Nephron (organoid): ENCODE data around the gene ZBTB20.

Experiments
- H3K27ac Mint-ChIP-seq, 3 experiments: 2 replicates each; pipeline ENCODE4 v1.8.0; 2020; ENCODE audit warnings: mixed read lengths in 3 of 3, mild to moderate bottlenecking in 2 of 3, moderate library complexity in 1 of 3
- H3K27me3 Mint-ChIP-seq: 2 replicates; pipeline ENCODE4 v1.8.0; 2021; ENCODE audit warnings: low read depth, mild to moderate bottlenecking, moderate library complexity, mixed read lengths
- H3K36me3 Mint-ChIP-seq: 2 replicates; pipeline ENCODE4 v1.8.0; 2020; ENCODE audit warnings: low read depth, mixed read lengths
- H3K4me1 Mint-ChIP-seq: 2 replicates; pipeline ENCODE4 v1.8.0; 2020; ENCODE audit warnings: mixed read lengths
- H3K4me3 Mint-ChIP-seq, 3 experiments: 2 replicates each; pipeline ENCODE4 v1.8.0; 2020; ENCODE audit warnings: mild to moderate bottlenecking in 3 of 3, mixed read lengths in 3 of 3, moderate library complexity in 2 of 3
- H3K9me3 Mint-ChIP-seq: 2 replicates; pipeline ENCODE4 v1.8.0; 2020; ENCODE audit warnings: mixed read lengths
- CTCF ChIP-seq, 3 experiments: fragments of 200-600 bp; sonication (generic); IDR thresholded peaks; one replicate each; pipeline ENCODE4 v1.5.0; 2021; ENCODE audit warnings: antibody characterized with exemption in 3 of 3; ENCODE audit not compliant: unreplicated experiment in 3 of 3

The ZBTB20 gene

GRCh38 chr3:114406286-114406685 lies 740.8 kb downstream of the ZBTB20 start:
- Mint-ChIP-seq H3K27me3 (no peaks in the 10 kb centered on the region), H3K4me1 (peaks cover 41% of the 10 kb centered on the region), H3K4me3 (no peak overlapping the region), H3K27ac (no peak overlapping the region), H3K36me3 (no peaks in the 10 kb centered on the region), H3K9me3 (no peaks in the 10 kb centered on the region)
- no peak for TF ChIP-seq CTCF (IDR thresholded peaks at IDR 0.05; ENCODE audit: unreplicated experiment in 3 of 3)

- no peak overlapping the region for H3K27ac Mint-ChIP-seq
- no peaks in the 10 kb centered on the region for H3K9me3 Mint-ChIP-seq
- H3K4me3 Mint-ChIP-seq: no peak overlapping the region
- TF ChIP-seq CTCF (IDR thresholded peaks at IDR 0.05; ENCODE audit: unreplicated experiment in 3 of 3): no peak
- H3K27me3 Mint-ChIP-seq: no peaks in the 10 kb centered on the region
- H3K36me3 Mint-ChIP-seq: no peaks in the 10 kb centered on the region
- H3K4me1 Mint-ChIP-seq: peaks cover 32% of the 10 kb centered on the region
Observed at GRCh38 chr3:114405202-114405990, 741.7 kb downstream of the ZBTB20 start.

DNA sequence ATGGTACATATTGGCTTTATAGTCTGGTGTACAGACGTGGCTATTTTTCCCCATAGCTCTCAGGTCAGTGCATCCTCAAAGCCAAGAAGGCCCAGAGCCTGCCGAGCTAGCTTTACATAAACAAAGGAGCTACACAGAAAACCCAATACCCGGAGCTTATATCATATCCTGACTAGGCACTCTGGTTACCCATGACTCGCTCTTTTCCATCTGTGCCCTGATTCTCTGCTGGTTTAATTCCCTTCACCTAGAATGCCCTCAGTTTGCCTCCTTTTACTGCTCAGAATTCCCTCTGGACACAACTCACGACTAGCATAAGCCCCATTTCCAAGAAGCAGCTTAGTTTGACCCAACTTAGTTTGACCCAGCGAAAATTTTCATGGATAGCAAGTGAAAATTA lies 742.5 kb downstream of the ZBTB20 start:
- peaks cover 24% of the 10 kb centered on the region for H3K4me1 Mint-ChIP-seq
- no peaks in the 10 kb centered on the region for H3K9me3 Mint-ChIP-seq
- H3K4me3 Mint-ChIP-seq: no peak overlapping the region
- no peaks in the 10 kb centered on the region for H3K36me3 Mint-ChIP-seq
- no peaks in the 10 kb centered on the region for H3K27me3 Mint-ChIP-seq
- H3K27ac Mint-ChIP-seq: no peak overlapping the region
- no peak for TF ChIP-seq CTCF (IDR thresholded peaks at IDR 0.05; ENCODE audit: unreplicated experiment in 3 of 3)

DNA sequence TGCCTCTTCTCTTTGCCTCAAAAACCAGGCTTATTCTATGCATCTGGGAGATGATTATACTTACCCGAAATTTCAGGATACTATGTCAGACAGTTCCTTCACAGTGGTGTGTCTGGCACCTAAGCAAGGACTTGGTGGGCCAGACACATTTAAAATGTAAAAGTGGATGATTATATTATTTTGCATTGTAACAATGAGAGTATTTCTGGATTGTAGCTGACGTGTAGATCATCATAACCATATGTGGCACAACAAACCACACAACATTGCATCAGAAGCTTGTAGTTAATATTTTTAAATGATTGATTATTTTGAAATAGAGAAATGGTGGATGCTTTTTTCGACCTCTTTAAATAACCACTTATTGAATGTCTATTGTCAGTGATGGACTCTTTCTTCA lies 744.2 kb downstream of the ZBTB20 start:
- no peaks in the 10 kb centered on the region for H3K27me3 Mint-ChIP-seq
- no peak overlapping the region for H3K4me3 Mint-ChIP-seq
- H3K27ac Mint-ChIP-seq: no peak overlapping the region
- H3K36me3 Mint-ChIP-seq: no peaks in the 10 kb centered on the region
- TF ChIP-seq CTCF (IDR thresholded peaks at IDR 0.05; ENCODE audit: unreplicated experiment in 3 of 3): no peak
- no peaks in the 10 kb centered on the region for H3K9me3 Mint-ChIP-seq
- peaks cover 8% of the 10 kb centered on the region for H3K4me1 Mint-ChIP-seq

DNA sequence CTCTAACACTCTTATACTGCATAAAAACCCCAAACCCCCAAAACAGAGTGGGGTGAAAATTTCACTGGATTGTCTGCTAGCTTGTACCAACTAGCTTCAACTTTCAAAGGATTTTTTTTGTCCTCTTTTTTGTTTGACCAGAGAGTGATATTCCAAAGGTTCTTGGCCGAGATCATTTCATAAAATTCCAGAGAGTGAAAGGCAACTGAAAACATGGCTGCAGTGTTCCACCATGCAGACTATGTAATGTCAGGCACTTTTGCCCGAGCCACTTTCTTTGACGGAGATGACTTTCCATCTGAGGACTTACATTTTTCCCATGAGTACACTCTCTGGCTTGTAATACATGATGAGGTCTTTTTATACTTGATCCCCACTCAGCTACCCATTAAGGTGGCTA lies 745.7 kb downstream of the ZBTB20 start:
- Mint-ChIP-seq H3K27ac (no peak overlapping the region), H3K27me3 (no peaks in the 10 kb centered on the region), H3K4me3 (no peak overlapping the region), H3K9me3 (no peaks in the 10 kb centered on the region), H3K36me3 (no peaks in the 10 kb centered on the region), H3K4me1 (no peaks in the 10 kb centered on the region)
- TF ChIP-seq CTCF (IDR thresholded peaks at IDR 0.05; ENCODE audit: unreplicated experiment in 3 of 3): no peak

DNA sequence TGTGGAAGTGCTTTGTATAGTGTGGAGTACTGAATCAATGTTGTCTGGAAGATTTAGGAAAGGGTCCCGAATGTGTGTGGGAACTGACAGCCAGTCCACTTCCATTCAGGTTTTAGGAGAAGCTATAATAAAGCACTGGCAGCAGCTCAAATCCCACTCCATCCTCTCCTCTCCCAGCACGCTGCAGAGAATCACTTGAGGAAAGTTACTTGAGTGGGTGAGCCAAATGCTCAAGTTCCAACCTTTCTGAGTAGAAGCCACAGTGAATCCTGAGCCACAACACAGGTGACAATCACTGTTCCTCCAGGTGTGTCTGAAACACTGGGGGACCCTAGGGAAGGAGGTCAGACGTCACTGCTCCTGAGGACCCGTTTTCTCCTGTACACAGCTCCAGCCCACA lies 746.7 kb downstream of the ZBTB20 start:
- TF ChIP-seq CTCF (IDR thresholded peaks at IDR 0.05; ENCODE audit: unreplicated experiment in 3 of 3): no peak
- H3K4me3 Mint-ChIP-seq: no peak overlapping the region
- no peaks in the 10 kb centered on the region for H3K9me3 Mint-ChIP-seq
- H3K4me1 Mint-ChIP-seq: no peaks in the 10 kb centered on the region
- no peak overlapping the region for H3K27ac Mint-ChIP-seq
- H3K27me3 Mint-ChIP-seq: no peaks in the 10 kb centered on the region
- no peaks in the 10 kb centered on the region for H3K36me3 Mint-ChIP-seq
